Suprapubic skin (tissue), 3 donors: ENCODE results near the gene AGMO.

Experiments used
- CTCF ChIP-seq, 2 donors: fragments of 200-600 bp in 1 of 2; fragments of 450-650 bp in 1 of 2; sonication (generic) in 1 of 2; IDR thresholded peaks; one replicate each; pipeline ENCODE4 v1.5.1; 2016 to 2019; ENCODE audit warnings: antibody characterized with exemption in 2 of 2, mild to moderate bottlenecking in 1 of 2, moderate library complexity in 1 of 2
- POLR2A ChIP-seq, 2 donors: fragments of 450-650 bp; IDR thresholded peaks; one replicate each; pipeline ENCODE4 v1.6.1; 2017; ENCODE audit warnings: antibody characterized with exemption in 2 of 2, mild to moderate bottlenecking in 2 of 2, moderate library complexity in 2 of 2

- TF ChIP-seq CTCF (IDR thresholded peaks at IDR 0.05) (no peak), POLR2A (IDR thresholded peaks at IDR 0.05) (no peak)
Measured at GRCh38 chr7:15446280-15446679, 115.5 kb downstream of the AGMO start.
